Measurements from ENCODE around the gene POP4.

GRCh38 chr19:29603308-29603707, 2.8 kb upstream of the POP4 start:
- TF ChIP-seq CTCF (IDR thresholded peaks at IDR 0.05; ENCODE audit: low read length), result no peak
- TF ChIP-seq EZH2 (optimal IDR thresholded peaks at IDR 0.05; ENCODE audit: low read depth, low read length), result no peak

All from MM.1S (cell line).